IPS DF 19.7 (cell line): ENCODE measurements around the gene PXDN.

Source experiments
- DNase-seq: peaks from one replicate; pipeline ENCODE4 v3.0.0-alpha.2; 2013; ENCODE audit warnings: low read depth, low spot score

PXDN gene

DNA sequence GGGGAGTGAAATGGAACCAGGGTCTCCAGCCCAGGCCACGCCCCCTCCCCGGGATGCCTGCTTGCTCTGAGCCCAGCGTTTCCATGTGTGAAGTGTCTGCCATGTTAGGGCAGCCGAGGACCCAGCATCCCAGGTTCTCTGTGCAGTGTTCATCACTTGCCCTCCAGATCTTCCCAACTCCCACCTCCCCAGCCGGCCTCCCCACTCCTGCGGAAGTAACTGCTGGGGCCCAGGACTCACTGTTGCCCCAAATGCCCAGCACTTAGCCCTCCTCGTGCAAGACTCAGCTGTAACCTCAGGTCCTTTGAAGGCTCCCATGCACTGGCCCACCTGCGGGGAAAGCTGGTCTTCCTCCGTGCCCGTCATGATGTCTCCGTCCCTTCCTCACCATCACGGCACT, 9.7 kb upstream of the PXDN start:
- DNase-seq: no peak

GRCh38 chr2:1752751-1753150, 8.4 kb upstream of the PXDN start:
- no peak for DNase-seq

GRCh38 chr2:1751767-1752725, 7.7 kb upstream of the PXDN start:
- no peak for DNase-seq

DNA sequence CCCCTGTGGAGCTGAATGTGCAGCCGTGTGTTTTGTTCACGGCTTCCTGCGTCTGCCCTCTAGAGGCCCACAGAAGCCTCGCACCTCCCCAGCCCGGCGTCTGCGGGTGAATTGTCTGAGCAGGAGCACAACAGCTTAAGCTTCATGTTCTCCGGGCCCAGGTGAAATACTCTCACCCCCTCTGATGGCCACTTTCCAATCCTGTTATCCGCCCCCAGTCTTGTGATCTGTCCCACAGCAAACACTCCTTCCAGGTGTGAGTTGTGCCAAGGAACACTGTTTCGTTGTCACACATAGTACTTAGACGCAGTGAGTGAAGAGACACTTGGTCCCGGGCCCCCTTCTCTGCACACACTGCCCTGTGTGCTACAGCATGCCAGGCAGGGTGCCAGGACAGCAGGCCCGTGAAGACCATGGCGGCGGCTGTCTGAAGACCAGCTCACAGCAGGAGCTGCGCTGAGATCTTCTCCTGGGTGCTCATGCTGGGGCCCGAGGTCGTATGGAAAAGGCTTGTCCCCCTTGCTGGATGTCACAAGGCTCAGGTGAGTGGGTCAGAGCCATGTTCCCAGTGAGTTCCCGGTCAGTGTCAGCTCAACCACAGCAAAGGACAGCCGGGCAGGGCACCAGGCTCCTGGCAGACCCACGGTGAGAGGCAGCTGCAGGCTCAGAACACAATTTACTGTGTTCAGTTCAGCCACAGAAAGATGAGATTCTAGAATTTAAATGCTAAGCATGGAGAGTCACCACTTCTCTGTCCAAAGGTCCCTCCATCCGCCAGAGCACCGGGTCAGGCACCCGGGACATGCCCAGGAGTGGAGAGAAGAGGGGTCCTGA, 6.8 kb upstream of the PXDN start:
- DNase-seq: no peak

DNA sequence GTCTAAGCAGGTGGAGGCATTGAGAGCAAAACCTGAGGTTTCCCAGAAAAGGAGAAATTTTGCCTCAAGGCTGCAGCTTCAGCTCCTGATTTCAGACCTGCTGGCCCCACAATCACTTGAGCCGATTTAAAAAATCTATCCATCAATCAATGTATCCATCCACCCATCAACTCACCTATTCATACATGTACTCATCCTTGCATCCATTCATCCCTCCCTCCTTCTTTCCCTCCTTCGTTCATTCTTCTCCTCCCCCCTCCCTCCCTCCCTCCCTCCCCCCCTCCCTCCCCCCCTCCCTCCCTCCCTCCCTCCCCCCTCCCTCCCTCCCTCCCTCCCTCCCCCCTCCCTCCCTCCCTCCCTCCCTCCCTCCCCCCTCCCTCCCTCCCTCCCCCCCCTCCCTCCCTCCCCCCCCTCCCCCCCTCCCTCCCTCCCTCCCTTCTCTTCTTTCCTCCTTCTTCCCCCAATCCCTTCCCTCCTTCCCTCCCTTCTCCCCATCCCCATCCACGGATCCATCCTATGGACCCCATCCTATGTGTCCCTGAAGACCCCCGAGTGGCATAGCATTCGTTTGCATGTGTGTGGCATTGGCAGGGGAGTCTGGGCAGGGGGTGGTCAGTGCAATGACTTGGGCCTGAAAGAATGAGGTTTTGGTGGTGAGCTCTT, 6.1 kb upstream of the PXDN start:
- DNase-seq: no peak

DNA sequence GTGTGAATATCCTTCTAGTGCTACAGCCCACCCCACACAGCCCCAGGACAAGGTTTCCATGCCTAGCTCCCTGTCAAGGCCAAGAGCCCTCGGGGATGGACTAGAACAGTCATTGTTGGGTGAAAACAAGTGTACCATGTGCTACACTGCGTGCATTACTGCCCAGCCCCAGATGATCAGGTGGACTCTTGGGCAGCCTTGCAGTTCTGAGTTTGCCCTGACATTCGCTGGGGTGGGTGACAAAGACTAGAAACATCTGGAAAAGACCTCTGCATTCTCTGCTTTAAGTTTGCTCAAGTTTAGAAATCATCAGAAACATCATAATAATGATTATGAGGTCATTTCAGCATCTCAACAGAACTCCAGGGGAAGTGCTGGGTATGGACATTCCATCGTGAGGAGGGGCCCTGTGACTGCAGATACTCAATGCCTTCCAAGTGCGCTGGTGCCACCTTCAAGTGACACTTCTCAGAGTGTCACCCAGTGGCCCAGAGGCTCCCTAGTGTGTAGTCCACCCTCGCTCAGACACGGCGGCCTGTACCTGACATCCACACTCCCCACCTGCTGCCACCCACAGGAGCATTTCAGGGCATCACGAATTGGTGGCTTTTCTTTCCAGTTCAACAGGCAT, 5.3 kb upstream of the PXDN start:
- DNase-seq: no peak

DNA sequence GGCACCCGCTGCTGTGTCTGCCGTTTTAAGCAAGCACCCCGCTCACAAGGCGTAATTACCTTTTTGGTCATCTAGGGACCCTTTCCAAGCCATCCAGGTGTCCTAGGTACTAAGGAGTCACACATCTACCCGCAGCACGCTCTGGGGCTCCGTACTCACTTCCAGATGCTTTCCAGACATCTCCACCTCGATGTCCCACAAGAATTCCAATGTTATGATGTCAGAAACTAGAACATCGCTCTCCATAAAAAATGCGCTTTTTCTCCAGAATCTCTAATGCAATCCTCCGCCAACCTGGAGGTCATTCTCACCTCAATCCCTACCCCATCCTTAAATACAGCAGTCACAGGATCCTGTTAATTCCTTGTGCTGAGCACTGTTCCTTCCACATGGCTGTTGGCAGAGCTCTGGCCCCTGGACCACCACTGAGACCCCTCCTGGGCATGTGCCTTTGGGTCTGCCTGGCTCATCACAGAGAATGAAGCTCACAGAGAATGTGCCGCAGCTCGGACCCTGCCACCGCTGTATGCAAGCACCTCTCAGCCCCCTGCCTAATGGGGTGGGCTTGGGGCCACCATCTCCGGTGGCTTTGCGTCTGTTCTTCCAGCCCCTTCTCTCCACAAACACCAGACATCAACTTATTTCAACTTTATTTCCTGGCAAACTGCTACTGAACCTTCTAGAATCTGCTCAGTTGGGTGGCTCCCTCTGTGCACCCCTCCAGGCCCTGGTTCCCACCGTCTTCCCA, 4.6 kb upstream of the PXDN start:
- no peak for DNase-seq

DNA sequence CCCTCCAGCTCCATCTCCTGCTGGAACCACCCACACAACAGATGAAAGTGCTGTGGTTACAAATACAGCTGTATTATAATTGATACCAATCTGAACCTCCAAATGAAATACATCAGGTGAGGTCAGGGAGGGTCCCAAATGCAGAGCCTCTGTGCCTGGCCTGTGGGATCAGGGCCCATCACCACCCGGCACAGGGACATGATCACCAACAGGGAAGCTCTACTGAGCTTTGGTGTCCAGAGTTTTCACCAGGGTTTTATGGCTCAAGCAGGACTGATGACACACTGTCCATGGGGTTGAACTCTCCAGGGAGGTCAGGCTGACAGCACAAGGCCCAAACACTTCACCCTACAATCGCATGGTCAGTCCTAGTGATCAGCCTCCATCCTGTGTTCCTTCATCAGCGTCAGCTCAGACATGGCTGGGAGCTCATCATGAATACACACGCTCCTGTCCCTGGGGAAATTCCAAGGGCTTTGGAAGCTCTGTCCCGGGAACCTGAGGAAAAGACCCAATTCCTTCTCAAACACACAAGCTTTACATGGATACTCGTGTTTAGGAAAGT, 3.9 kb upstream of the PXDN start:
- DNase-seq: no peak

GRCh38 chr2:1747065-1747941, 3.0 kb upstream of the PXDN start:
- no peak for DNase-seq

- DNase-seq: no peak
Observed at GRCh38 chr2:1746174-1747064, 2.1 kb upstream of the PXDN start.

DNA sequence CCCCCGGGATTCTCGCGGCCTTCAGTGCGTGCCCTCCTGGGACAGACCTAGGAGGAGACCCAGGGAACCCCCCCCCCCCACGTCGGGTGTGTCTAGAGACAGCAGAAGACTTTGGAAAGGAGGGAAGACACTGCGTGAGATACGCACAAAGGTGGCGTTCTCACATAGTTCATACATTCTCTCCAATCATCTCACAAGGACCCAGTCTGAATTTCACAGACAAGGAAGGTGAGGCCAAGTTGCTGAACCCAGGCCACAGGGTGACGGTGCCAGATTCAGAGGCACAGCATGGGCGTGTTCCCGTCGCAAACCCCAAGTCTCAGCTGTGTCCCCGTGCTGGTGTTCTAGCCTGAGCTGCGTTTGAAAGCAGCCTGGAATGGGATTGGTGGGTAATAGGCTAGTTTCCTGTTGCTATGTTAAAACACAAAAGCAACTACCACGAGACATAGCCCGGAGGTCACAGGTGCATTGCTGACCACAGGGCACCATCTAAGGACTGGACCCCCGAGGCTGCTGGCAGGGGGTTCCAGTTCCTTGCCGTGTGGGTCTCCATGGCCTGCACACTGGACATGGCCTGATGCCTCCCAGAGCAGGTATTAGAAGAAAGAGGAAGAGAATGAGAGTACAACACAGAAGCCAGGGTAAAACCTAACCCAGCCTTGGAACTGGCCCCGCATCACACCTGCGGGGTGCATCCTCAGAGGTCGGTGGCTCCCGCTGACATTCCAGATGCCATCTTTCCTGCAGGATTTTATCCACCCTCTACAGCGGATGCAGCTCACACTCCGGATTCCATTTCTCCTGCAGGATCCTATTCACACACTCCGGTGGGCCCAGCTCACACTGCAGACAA, 1.1 kb upstream of the PXDN start:
- DNase-seq: no peak

- no peak for DNase-seq
Observed at GRCh38 chr2:1744151-1744445, 217 bp downstream of the PXDN start.

- no peak for DNase-seq
Observed at GRCh38 chr2:1743396-1744150, 742 bp downstream of the PXDN start.

DNA sequence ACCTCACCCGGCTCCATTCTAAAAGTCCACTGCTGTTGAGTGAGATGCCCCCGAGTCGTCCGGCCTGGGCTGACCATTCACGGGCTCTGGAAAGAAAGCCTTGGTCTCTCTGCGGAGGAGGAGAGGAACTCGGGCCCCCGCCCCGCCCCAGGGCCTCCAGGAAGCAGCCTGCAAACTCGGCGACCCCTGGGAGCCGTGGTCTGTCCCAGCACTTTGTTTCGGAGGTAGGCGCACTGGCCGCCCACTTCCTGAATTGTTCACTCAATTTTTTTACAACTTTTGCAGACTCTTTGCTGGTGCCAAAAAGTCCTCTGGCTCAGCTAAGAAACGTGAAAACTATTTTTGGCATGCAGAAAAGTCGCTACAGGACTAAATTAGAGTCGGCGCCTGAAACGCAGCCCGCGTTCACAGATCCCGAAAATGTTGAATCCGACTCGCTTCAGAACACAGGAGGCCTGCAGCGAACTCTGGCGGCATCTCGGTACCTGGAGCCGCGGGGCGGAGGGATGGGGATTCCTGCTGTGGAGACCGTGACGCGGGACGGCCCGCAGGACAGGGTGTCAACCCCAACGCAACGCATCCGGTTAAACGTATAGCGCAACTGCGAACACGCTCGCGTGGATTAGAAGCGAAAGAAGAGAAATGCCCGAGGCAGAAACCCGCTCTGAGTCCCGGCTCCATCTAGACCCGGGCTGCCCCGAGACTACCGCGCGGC, 1.5 kb downstream of the PXDN start:
- DNase-seq: no peak

GRCh38 chr2:1742301-1742680, 2.0 kb downstream of the PXDN start:
- no peak for DNase-seq

DNA sequence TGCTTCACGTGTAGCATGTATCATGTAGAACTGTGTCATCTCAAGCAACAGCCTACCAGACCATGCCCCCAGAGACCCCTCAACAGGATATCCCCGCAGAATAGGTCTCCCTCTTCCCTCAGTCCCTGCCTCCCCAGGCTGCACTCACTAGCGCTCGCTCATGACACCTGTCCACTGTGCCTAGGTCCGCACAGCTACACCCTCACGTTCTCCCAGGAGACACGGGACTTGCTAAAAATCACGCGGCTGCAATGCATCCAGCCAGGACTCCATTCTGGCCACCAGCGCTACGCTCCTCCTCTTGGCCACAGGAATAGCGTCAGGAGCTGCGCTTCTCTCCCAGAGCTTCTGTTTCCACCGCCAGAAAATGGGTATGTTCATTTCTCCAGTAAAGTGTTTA, 2.5 kb downstream of the PXDN start:
- no peak for DNase-seq
